Coronary artery (tissue), 2 donors: ENCODE data around the gene IL9.

Experiments used
- DNase-seq: peaks from one replicate; pipeline ENCODE4 v3.0.0-alpha.2; 2017; ENCODE audit warnings: low spot score
- H3K27ac ChIP-seq, 2 donors: fragments of 200-600 bp; sonication (generic); one replicate each; pipeline ENCODE4 v1.5.1; 2016 to 2019
- H3K4me3 ChIP-seq: fragments of 200-600 bp; sonication (generic); 2 replicates; pipeline ENCODE4 v1.5.1; 2016; ENCODE audit warnings: mild to moderate bottlenecking, moderate library complexity
- TF ChIP-seq, protein P1 (sequence below): fragments of 200-600 bp; sonication (generic); IDR thresholded peaks from one replicate; pipeline ENCODE4 v1.5.1; 2019; ENCODE audit warnings: antibody characterized with exemption

IL9 gene

GRCh38 chr5:135851915-135852845 lies 43.5 kb downstream of the IL9 start:
- Histone ChIP-seq H3K4me3 (no peak overlapping the region), H3K27ac (no peak overlapping the region)
- TF ChIP-seq, protein P1, sequence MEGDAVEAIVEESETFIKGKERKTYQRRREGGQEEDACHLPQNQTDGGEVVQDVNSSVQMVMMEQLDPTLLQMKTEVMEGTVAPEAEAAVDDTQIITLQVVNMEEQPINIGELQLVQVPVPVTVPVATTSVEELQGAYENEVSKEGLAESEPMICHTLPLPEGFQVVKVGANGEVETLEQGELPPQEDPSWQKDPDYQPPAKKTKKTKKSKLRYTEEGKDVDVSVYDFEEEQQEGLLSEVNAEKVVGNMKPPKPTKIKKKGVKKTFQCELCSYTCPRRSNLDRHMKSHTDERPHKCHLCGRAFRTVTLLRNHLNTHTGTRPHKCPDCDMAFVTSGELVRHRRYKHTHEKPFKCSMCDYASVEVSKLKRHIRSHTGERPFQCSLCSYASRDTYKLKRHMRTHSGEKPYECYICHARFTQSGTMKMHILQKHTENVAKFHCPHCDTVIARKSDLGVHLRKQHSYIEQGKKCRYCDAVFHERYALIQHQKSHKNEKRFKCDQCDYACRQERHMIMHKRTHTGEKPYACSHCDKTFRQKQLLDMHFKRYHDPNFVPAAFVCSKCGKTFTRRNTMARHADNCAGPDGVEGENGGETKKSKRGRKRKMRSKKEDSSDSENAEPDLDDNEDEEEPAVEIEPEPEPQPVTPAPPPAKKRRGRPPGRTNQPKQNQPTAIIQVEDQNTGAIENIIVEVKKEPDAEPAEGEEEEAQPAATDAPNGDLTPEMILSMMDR: no peak
- DNase-seq: no peak

DNA sequence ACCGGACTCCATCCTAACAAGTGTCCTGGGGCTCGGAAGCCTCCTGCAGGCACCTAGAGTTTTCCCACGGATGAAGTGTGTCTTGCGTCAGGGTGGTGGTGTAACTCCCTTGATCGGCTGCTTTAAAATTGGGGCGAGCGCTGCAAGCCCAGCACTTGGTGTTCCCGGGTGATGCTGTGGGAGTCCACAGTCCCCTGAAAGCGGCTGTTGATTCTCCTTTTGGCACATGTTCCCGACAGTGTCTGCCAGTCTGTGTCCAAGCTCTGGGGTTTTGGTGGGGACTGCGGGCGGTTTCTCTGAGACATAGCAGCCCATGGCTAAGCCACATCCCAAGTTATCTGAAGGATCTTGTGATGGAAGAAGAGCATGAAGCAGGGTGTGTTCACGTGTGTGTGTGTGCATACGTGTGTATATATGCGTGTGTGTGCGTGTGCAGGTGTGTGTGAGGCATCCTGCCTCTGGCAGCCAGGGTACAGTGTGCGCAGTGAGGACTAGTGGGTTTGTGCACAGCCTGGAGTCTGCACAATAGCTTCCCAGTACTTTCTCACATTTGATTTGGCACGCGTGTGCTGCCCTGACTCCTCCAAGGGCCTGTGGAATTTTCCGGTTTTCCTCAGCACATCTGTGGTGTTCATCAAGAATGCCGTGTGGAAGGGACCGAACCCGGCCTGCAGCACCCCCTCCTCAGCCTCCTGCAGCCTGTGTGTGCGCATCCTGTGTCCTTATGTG lies 44.3 kb downstream of the IL9 start:
- TF ChIP-seq, protein P1: no peak
- H3K4me3 ChIP-seq: no peak overlapping the region
- no peak overlapping the region for H3K27ac ChIP-seq
- no peak for DNase-seq

DNA sequence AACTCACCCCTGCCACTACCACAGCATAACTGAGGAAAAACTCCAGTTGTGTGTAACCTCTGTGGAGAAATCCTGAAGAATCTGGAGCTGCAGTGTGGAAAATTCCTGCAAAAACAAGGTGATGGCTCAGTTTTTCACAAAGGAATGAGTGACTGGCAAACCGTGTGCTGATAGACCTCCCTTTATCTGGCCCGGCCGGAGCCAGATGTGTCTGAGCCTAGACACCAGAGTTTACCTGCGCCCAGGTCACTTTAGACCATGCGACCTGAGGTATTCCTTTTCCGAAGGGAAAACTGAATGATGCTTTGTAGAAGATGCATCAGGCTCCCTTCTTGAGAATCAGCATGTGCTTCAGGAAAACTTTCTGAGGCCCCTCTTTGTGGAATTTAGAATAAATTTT lies 45.0 kb downstream of the IL9 start:
- TF ChIP-seq, protein P1: no peak
- Histone ChIP-seq H3K4me3 (no peak overlapping the region), H3K27ac (no peak overlapping the region)
- DNase-seq: no peak

- DNase-seq: no peak
- Histone ChIP-seq H3K27ac (no peak overlapping the region), H3K4me3 (no peak overlapping the region)
- TF ChIP-seq, protein P1: no peak
These were observed 45.4 kb downstream of the IL9 start for GRCh38 chr5:135850231-135850630.

GRCh38 chr5:135847976-135848375 lies 47.7 kb downstream of the IL9 start:
- TF ChIP-seq, protein P1: no peak
- no peak overlapping the region for H3K4me3 ChIP-seq
- no peak for DNase-seq
- H3K27ac ChIP-seq: no peak overlapping the region

DNA sequence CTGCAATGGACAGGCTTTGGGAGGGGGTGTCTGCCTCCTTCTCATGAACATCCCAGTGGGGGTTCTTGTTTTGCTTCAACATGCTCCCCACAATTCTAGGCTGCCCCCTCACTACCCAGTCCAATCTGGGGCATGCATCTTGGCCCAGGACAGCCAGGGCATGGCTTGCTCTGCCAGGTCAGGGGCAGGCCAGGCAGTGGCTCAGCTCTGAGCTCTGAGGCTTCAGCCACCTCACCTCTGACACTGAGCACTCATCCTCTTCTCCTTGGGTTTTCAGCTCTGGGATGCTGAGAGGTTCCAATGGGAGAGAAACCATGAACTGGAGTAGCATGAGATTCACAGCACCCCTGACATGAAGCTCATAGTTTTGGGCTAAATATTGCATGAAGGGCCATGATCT lies 49.3 kb downstream of the IL9 start:
- Histone ChIP-seq H3K27ac (no peak overlapping the region), H3K4me3 (no peak overlapping the region)
- TF ChIP-seq, protein P1: no peak
- DNase-seq: no peak
